A673 (cell line): ENCODE data around the gene SHQ1. TPM values are rescaled to one million over a fixed set of nuclear protein-coding genes. Genes with fewer than 3 reads are reported as not detected.

Source experiments
- BruUV-seq: library from RNA; stranded (reverse); fragments of 400-500 nt; replicated peaks from 2 replicates; lab custom pipeline; 2021; lab: Mats Ljungman, UMichigan
- CTCF ChIA-PET: fragments of 300-600 bp; sonication (Branson Sonifier 250); formaldehyde crosslinking; loops from one replicate; lab custom pipeline; 2022; ENCODE audit warnings: antibody characterized with exemption; lab: Charles Lee
- POLR2A ChIA-PET: fragments of 300-600 bp; sonication (Branson Sonifier 250); formaldehyde crosslinking; loops from one replicate; lab custom pipeline; 2022; ENCODE audit warnings: antibody characterized with exemption; ENCODE audit not compliant: low non-redundant PET; lab: Charles Lee
- DNase-seq: peaks from one replicate; pipeline ENCODE4 v3.0.0-alpha.2; 2015; ENCODE audit warnings: low spot score
- H3K27ac ChIP-seq: fragments of 200-600 bp; sonication (generic); 2 replicates; pipeline ENCODE4 v1.5.1; 2016; ENCODE audit warnings: mixed run types, low read depth, mild to moderate bottlenecking, mixed read lengths, antibody characterized with exemption, low read length; ENCODE audit not compliant: poor library complexity, severe bottlenecking
- H3K27me3 ChIP-seq: fragments of 200-600 bp; sonication (generic); replicated peaks from 2 replicates; pipeline ENCODE4 v1.6.1; 2017; ENCODE audit warnings: mixed run types, low read depth, mild to moderate bottlenecking, mixed read lengths, antibody characterized with exemption, low read length; ENCODE audit not compliant: insufficient read depth, poor library complexity
- H3K36me3 ChIP-seq: fragments of 200-600 bp; sonication (generic); 2 replicates; pipeline ENCODE4 v1.6.1; 2016; ENCODE audit warnings: mixed run types, mild to moderate bottlenecking, mixed read lengths, antibody characterized with exemption, low read length; ENCODE audit not compliant: insufficient read depth, poor library complexity, severe bottlenecking
- H3K4me1 ChIP-seq: fragments of 200-600 bp; sonication (generic); 2 replicates; pipeline ENCODE4 v1.6.1; 2017; ENCODE audit warnings: mixed run types, mild to moderate bottlenecking, mixed read lengths, antibody characterized with exemption, low read length; ENCODE audit not compliant: insufficient read depth, poor library complexity, severe bottlenecking
- H3K4me3 ChIP-seq: fragments of 200-600 bp; sonication (generic); 2 replicates; pipeline ENCODE4 v1.5.1; 2016; ENCODE audit warnings: low read depth, mixed run types, mild to moderate bottlenecking, mixed read lengths, low read length; ENCODE audit not compliant: poor library complexity, severe bottlenecking
- H3K9me3 ChIP-seq: fragments of 200-600 bp; sonication (generic); 2 replicates; pipeline ENCODE4 v1.6.1; 2016; ENCODE audit warnings: mixed run types, low read depth, mild to moderate bottlenecking, mixed read lengths, antibody characterized with exemption, low read length; ENCODE audit not compliant: poor library complexity, severe bottlenecking
- CTCF ChIP-seq: fragments of 300-800, 200-600 bp; sonication (generic); conservative IDR thresholded peaks from 2 replicates; pipeline ENCODE4 v1.5.1; 2017; ENCODE audit warnings: low read depth, mild to moderate bottlenecking, antibody characterized with exemption, low read length, moderate library complexity, mixed read lengths
- EZH2 ChIP-seq: fragments of 200-600 bp; sonication (generic); IDR thresholded peaks from 2 replicates; pipeline ENCODE4 v1.6.1; 2017; ENCODE audit warnings: borderline replicate concordance, low read depth, mild to moderate bottlenecking, mixed read lengths, antibody characterized with exemption, low read length; ENCODE audit not compliant: poor library complexity, severe bottlenecking
- intact Hi-C: fragments of 100-400 bp; cut with micrococcal nuclease; formaldehyde crosslinking; loops from one replicate; pipeline ENCODE4 v1.10.0; 2022; ENCODE audit not compliant: unreplicated experiment
- total RNA-seq: library from RNA; stranded (reverse); gene quantifications from 2 replicates; pipeline ENCODE4 v1.2.3, GENCODE V29; 2021

The SHQ1 gene
- total RNA-seq, 1 experiment from 2014 or later = 24.3 TPM

GRCh38 chr3:72816862-72817355, 31.3 kb downstream of the SHQ1 start:
- DNase-seq = no peak
- intact Hi-C loops = loop anchor here (10.0 kb wide), 1 partner anchor 152 kb away; no protein-coding TSS in a partner anchor
- no TSS peak for BruUV-seq
- H3K36me3 ChIP-seq = no peaks in the 10 kb centered on the region
- no peaks in the 10 kb centered on the region for H3K27me3 ChIP-seq
- no peak overlapping the region for H3K27ac ChIP-seq
- ChIA-PET POLR2A (no interaction called here), CTCF (no interaction called here)
- H3K4me3 ChIP-seq = no peak overlapping the region
- H3K4me1 ChIP-seq = peaks cover 41% of the 10 kb centered on the region
- TF ChIP-seq EZH2 (no peak), CTCF (no peak)
- no peaks in the 10 kb centered on the region for H3K9me3 ChIP-seq

GRCh38 chr3:72814308-72814707, 33.9 kb downstream of the SHQ1 start:
- Histone ChIP-seq H3K27me3 (no peaks in the 10 kb centered on the region), H3K4me1 (peaks cover 31% of the 10 kb centered on the region), H3K27ac (no peak overlapping the region), H3K9me3 (no peaks in the 10 kb centered on the region), H3K36me3 (no peaks in the 10 kb centered on the region), H3K4me3 (no peak overlapping the region)
- intact Hi-C loops = loop anchor here (10.0 kb wide), 1 partner anchor 150 kb away; no protein-coding TSS in a partner anchor
- no TSS peak for BruUV-seq
- POLR2A ChIA-PET = no interaction called here
- DNase-seq = no peak
- CTCF ChIA-PET = no interaction called here
- no peak for TF ChIP-seq EZH2
- TF ChIP-seq CTCF = no peak

DNA sequence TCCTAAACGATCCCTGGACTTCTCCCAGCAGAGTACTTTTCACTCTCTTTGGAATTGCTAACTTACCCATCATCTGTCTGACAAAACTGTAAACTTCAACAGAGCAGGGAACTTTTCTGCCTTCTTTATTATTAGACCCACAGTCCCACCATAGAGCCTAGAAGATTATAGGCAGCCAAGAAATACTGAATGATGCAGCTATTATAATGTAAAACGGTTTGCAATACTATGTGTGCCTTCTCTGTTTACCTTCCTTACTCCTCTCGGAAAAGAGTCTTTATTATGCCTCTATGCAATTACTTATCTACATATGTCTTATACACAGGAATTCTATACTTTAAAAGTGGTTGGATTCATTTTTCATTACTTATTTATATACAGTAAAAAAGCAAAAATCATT, 36.0 kb downstream of the SHQ1 start:
- H3K9me3 ChIP-seq = no peaks in the 10 kb centered on the region
- H3K27me3 ChIP-seq = no peaks in the 10 kb centered on the region
- no peak for TF ChIP-seq CTCF
- no peak for TF ChIP-seq EZH2
- DNase-seq = no peak
- ChIA-PET POLR2A (no interaction called here), CTCF (no interaction called here)
- peaks cover 22% of the 10 kb centered on the region for H3K4me1 ChIP-seq
- no TSS peak for BruUV-seq
- no peak overlapping the region for H3K4me3 ChIP-seq
- intact Hi-C loops = loop anchor here (10.0 kb wide), 1 partner anchor 147 kb away; no protein-coding TSS in a partner anchor
- no peak overlapping the region for H3K27ac ChIP-seq
- no peaks in the 10 kb centered on the region for H3K36me3 ChIP-seq
